Measurements from ENCODE around the gene PIGP. TPM values are rescaled to one million over a fixed set of nuclear protein-coding genes. Genes with fewer than 3 reads are reported as not detected.

Gene PIGP
- total and polyA plus RNA-seq, 2 donors (not counting 1 experiment from before 2014, with no cell fraction given): 15.8 to 22.7 TPM

DNA sequence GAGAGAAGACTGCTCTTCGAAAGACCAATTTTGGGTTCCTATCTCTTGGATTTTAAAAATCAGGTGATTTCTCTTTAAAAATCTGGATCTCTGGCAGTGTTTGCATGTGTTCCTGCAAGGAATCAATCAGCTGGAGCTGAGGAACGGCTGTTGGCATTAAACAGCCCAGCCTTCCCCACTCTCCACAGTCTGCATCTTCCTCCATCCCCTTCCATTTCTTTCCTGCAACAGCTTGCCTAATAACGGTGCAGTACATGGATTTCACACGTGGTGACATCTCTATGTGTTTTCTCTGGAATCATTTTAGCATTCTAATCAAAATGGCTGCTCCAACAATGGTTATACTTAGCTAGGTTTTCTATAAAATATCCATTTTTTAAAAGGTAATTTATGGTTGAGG lies 46.4 kb downstream of the PIGP start:
- ATAC-seq (ENCODE audit: low read depth) (no peak), DNase-seq (no peak)
- CTCF ChIA-PET: interaction anchor here (1.3 kb wide), 1 partner anchor 17 kb away, joined by 4 read pairs; no protein-coding TSS in a partner anchor
- no peaks in the 10 kb centered on the region for H3K4me1 Mint-ChIP-seq
- intact Hi-C loops (cut with micrococcal nuclease): no loop called here
- Histone ChIP-seq H3K4me3 (ENCODE audit: control extremely low read depth in 1 of 5, extremely low read depth in 1 of 5, insufficient read depth in 1 of 5, low read depth in 2 of 5, low read length in 4 of 5) (no peak overlapping the region), H2AFZ (ENCODE audit: insufficient read depth, low read depth, low read length, poor library complexity, severe bottlenecking) (no peak overlapping the region), H3K9ac (ENCODE audit: low read length) (no peak overlapping the region), H3K27me3 (replicated peaks in 1 of 4; ENCODE audit: control extremely low read depth in 1 of 4, control insufficient read depth in 3 of 4, insufficient read depth in 4 of 4, low read length in 3 of 4) (no peaks in the 10 kb centered on the region), H4K20me1 (ENCODE audit: control insufficient read depth, insufficient read depth, low read length, poor library complexity, severe bottlenecking) (no peaks in the 10 kb centered on the region), H3K79me2 (ENCODE audit: control insufficient read depth, insufficient read depth, low read length) (no peaks in the 10 kb centered on the region), H3K27ac (ENCODE audit: low read length in 2 of 2) (no peak overlapping the region), H3K4me1 (ENCODE audit: control insufficient read depth in 2 of 2, insufficient read depth in 2 of 2, low read length in 2 of 2) (no peaks in the 10 kb centered on the region), H3K36me3 (replicated peaks in 1 of 2; ENCODE audit: control extremely low read depth in 1 of 2, control insufficient read depth in 1 of 2, extremely low read depth in 1 of 2, insufficient read depth in 2 of 2, low read length in 1 of 2) (no peaks in the 10 kb centered on the region), H3K4me2 (replicated peaks; ENCODE audit: low read depth, low read length, poor library complexity, severe bottlenecking) (no peak overlapping the region), H3K9me3 (ENCODE audit: control extremely low read depth in 1 of 3, control insufficient read depth in 2 of 3, insufficient read depth in 1 of 3, low read length in 2 of 3) (peaks cover 0 to 4% (median 0%) of the 10 kb centered on the region in 3 donors)
- H3K27ac Mint-ChIP-seq: no peak overlapping the region
- peaks cover 4% of the 10 kb centered on the region for H3K27me3 Mint-ChIP-seq
- 65% methylated on average over 4 of the region's 4 CpGs for WGBS (ENCODE audit: insufficient coverage)
- TF ChIP-seq EZH2 (IDR thresholded peaks at IDR 0.05; ENCODE audit: borderline replicate concordance, insufficient read depth, low read depth, low read length, poor library complexity, severe bottlenecking): no peak
- TF ChIP-seq, protein P1, sequence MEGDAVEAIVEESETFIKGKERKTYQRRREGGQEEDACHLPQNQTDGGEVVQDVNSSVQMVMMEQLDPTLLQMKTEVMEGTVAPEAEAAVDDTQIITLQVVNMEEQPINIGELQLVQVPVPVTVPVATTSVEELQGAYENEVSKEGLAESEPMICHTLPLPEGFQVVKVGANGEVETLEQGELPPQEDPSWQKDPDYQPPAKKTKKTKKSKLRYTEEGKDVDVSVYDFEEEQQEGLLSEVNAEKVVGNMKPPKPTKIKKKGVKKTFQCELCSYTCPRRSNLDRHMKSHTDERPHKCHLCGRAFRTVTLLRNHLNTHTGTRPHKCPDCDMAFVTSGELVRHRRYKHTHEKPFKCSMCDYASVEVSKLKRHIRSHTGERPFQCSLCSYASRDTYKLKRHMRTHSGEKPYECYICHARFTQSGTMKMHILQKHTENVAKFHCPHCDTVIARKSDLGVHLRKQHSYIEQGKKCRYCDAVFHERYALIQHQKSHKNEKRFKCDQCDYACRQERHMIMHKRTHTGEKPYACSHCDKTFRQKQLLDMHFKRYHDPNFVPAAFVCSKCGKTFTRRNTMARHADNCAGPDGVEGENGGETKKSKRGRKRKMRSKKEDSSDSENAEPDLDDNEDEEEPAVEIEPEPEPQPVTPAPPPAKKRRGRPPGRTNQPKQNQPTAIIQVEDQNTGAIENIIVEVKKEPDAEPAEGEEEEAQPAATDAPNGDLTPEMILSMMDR (IDR thresholded peaks at IDR 0.05): no peak
- no peak overlapping the region for H3K4me3 Mint-ChIP-seq
- POLR2A ChIA-PET: no interaction called here
- H3K9me3 Mint-ChIP-seq (ENCODE audit: insufficient read depth): no peaks in the 10 kb centered on the region

DNA sequence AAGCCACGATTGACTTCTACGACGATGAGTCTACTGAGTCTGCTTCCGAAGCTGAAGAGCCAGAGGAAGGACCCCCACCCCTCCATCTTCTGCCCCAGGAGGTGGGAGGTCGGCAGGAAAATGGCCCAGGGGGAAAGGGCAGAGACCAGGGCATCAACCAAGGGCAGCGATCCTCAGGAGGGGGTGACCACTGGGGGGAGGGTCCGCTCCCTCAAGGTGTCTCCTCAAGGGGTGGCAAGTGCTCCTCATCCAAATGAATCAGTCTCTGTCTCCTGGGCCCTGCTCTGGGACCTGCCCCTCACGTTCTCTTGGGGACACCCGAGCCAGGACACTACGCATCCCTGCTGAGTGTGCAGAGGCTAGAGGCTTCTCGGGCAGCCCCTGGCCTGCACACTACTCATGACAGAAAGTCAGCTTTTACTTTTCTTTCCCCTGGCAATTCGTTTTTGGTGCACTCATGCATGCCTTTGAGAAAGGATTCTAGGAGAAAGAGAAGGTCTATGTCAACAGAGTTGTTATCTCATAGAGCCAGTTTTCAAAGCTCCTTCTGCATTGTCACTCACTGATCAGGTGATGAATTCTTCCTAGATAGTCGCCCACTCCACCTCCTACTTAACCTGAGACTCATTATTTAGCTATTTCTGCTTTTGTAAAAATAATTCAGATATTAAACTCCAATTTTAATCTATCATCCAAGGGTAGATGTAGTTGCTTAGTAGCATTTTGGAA lies 54.8 kb downstream of the PIGP start:
- intact Hi-C loops (cut with micrococcal nuclease): no loop called here
- TF ChIP-seq, protein P1 (IDR thresholded peaks at IDR 0.05): no peak
- TF ChIP-seq EZH2 (IDR thresholded peaks at IDR 0.05; ENCODE audit: borderline replicate concordance, insufficient read depth, low read depth, low read length, poor library complexity, severe bottlenecking): no peak
- Mint-ChIP-seq H3K4me1 (no peaks in the 10 kb centered on the region), H3K27ac (no peak overlapping the region), H3K9me3 (ENCODE audit: insufficient read depth) (no peaks in the 10 kb centered on the region), H3K27me3 (peaks cover 15% of the 10 kb centered on the region), H3K4me3 (no peak overlapping the region)
- H3K9me3 ChIP-seq (ENCODE audit: control extremely low read depth in 1 of 3, control insufficient read depth in 2 of 3, insufficient read depth in 1 of 3, low read length in 2 of 3): peaks cover 0 to 2% (median 0%) of the 10 kb centered on the region in 3 donors
- H3K9ac ChIP-seq (ENCODE audit: low read length): no peak overlapping the region
- peaks cover 0 to 3% (median under 1%) of the 10 kb centered on the region in 4 experiments for H3K27me3 ChIP-seq (replicated peaks in 1 of 4; ENCODE audit: control extremely low read depth in 1 of 4, control insufficient read depth in 3 of 4, insufficient read depth in 4 of 4, low read length in 3 of 4)
- DNase-seq (no peak), ATAC-seq (ENCODE audit: low read depth) (no peak)
- no peak overlapping the region for H3K4me3 ChIP-seq (ENCODE audit: control extremely low read depth in 1 of 5, extremely low read depth in 1 of 5, insufficient read depth in 1 of 5, low read depth in 2 of 5, low read length in 4 of 5)
- H3K27ac ChIP-seq (ENCODE audit: low read length in 2 of 2): no peak overlapping the region
- no peak overlapping the region for H2AFZ ChIP-seq (ENCODE audit: insufficient read depth, low read depth, low read length, poor library complexity, severe bottlenecking)
- H3K4me1 ChIP-seq (ENCODE audit: control insufficient read depth in 2 of 2, insufficient read depth in 2 of 2, low read length in 2 of 2): no peaks in the 10 kb centered on the region
- no peaks in the 10 kb centered on the region for H3K79me2 ChIP-seq (ENCODE audit: control insufficient read depth, insufficient read depth, low read length)
- WGBS (ENCODE audit: insufficient coverage): 93% methylated on average over 8 of the region's 13 CpGs
- ChIA-PET CTCF (interaction anchor here (0.7 kb wide), 1 partner anchor 316 kb away, joined by 3 read pairs; no protein-coding TSS in a partner anchor), POLR2A (no interaction called here)
- H4K20me1 ChIP-seq (ENCODE audit: control insufficient read depth, insufficient read depth, low read length, poor library complexity, severe bottlenecking): no peaks in the 10 kb centered on the region
- H3K36me3 ChIP-seq (replicated peaks in 1 of 2; ENCODE audit: control extremely low read depth in 1 of 2, control insufficient read depth in 1 of 2, extremely low read depth in 1 of 2, insufficient read depth in 2 of 2, low read length in 1 of 2): no peaks in the 10 kb centered on the region
- no peak overlapping the region for H3K4me2 ChIP-seq (replicated peaks; ENCODE audit: low read depth, low read length, poor library complexity, severe bottlenecking)

All from B cell (primary cell).